H1 (cell line): ENCODE data around the gene TMEM209. TPM values are rescaled to one million over a fixed set of nuclear protein-coding genes. Genes with fewer than 3 reads are reported as not detected.
A peak's percentile ranks its signal among the peaks of the same experiment; 100 is the strongest.

Experiments
- CTCF ChIA-PET: fragments of 300-600 bp; sonication (Branson Sonifier 250); formaldehyde crosslinking; loops from one replicate; lab custom pipeline; 2021; ENCODE audit not compliant: partially characterized antibody; lab: Charles Lee
- POLR2A ChIA-PET: fragments of 300-600 bp; sonication (Branson Sonifier 250); formaldehyde crosslinking; loops from one replicate; lab custom pipeline; 2021; ENCODE audit warnings: inconsistent platforms; ENCODE audit not compliant: partially characterized antibody; lab: Charles Lee
- DNase-seq, 2 experiments: peaks; one replicate each; pipeline versions ENCODE4 v3.0.0 to v3.0.0-alpha.2; 2010 to 2022; ENCODE audit warnings: low spot score in 2 of 2, low read depth in 1 of 2, mixed read lengths in 1 of 2
- FAIRE-seq: peaks from 2 replicates; lab custom pipeline; 2011; peaks lifted over from hg19 to GRCh38; lab: Jason Lieb, UNC
- H2AFZ ChIP-seq: 2 replicates; pipeline ENCODE4 v1.8.1; 2012; ENCODE audit warnings: low read length, inconsistent platforms
- H2AK5ac ChIP-seq: 2 replicates; pipeline ENCODE4 v1.6.1; 2013; ENCODE audit warnings: low read depth, low read length
- H2BK120ac ChIP-seq: replicated peaks from 2 replicates; pipeline ENCODE3; 2013; ENCODE audit warnings: low read depth, low read length, inconsistent platforms
- H2BK12ac ChIP-seq: 2 replicates; pipeline ENCODE4 v1.6.1; 2013; ENCODE audit warnings: low read depth, low read length
- H2BK15ac ChIP-seq: 2 replicates; pipeline ENCODE4 v1.6.1; 2013; ENCODE audit warnings: low read length
- H2BK20ac ChIP-seq: 2 replicates; pipeline ENCODE4 v1.6.1; 2013; ENCODE audit warnings: low read length
- H2BK5ac ChIP-seq: 2 replicates; pipeline ENCODE4 v1.6.1; 2013; ENCODE audit warnings: low read depth, low read length
- H3K14ac ChIP-seq: 2 replicates; pipeline ENCODE4 v1.6.1; 2013; ENCODE audit warnings: inconsistent platforms; ENCODE audit not compliant: insufficient read length
- H3K18ac ChIP-seq: 2 replicates; pipeline ENCODE4 v1.6.1; 2013; ENCODE audit warnings: low read length; ENCODE audit errors: extremely low read depth
- H3K23ac ChIP-seq: 2 replicates; pipeline ENCODE4 v1.6.1; 2013; ENCODE audit warnings: inconsistent platforms; ENCODE audit not compliant: insufficient read length
- H3K23me2 ChIP-seq: 2 replicates; pipeline ENCODE4 v1.6.1; 2013; ENCODE audit warnings: low read depth, low read length
- H3K27ac ChIP-seq: 2 replicates; pipeline ENCODE4 v1.6.1; 2011; ENCODE audit warnings: low read depth, low read length, inconsistent platforms
- H3K27me3 ChIP-seq, 4 experiments: replicated peaks in 1 of 4; 1 replicate in 1 of 4; 2 replicates in 3 of 4; pipeline versions ENCODE4 v1.6.1 to v1.8.1; 2011 to 2013; ENCODE audit warnings: low read length in 3 of 4, mild to moderate bottlenecking in 3 of 4, inconsistent platforms in 2 of 4, mixed read lengths in 2 of 4, moderate library complexity in 1 of 4; ENCODE audit not compliant: control insufficient read depth in 3 of 4, insufficient read depth in 3 of 4; ENCODE audit errors: extremely low read depth in 1 of 4
- H3K36me3 ChIP-seq, 4 experiments: 2 replicates each; pipeline versions ENCODE4 v1.6.1 to v1.8.1; 2011 to 2013; ENCODE audit warnings: mild to moderate bottlenecking in 4 of 4, low read length in 3 of 4, moderate library complexity in 2 of 4, control low read depth in 1 of 4, inconsistent platforms in 1 of 4; ENCODE audit not compliant: insufficient read depth in 4 of 4, control insufficient read depth in 2 of 4
- H3K4ac ChIP-seq: replicated peaks from 2 replicates; pipeline ENCODE3; 2013; ENCODE audit warnings: low read length, low read depth, mixed read lengths, inconsistent platforms; ENCODE audit not compliant: insufficient read length
- H3K4me1 ChIP-seq, 4 experiments: replicated peaks in 1 of 4; 1 replicate in 1 of 4; 2 replicates in 3 of 4; pipeline versions ENCODE4 v1.6.1 to v1.8.1; 2011 to 2013; ENCODE audit warnings: low read length in 3 of 4, inconsistent platforms in 2 of 4, mixed read lengths in 1 of 4; ENCODE audit not compliant: insufficient read depth in 4 of 4, control insufficient read depth in 3 of 4
- H3K4me2 ChIP-seq, 2 experiments: 2 replicates each; pipeline versions ENCODE4 v1.6.1 to v1.8.1; 2011 to 2013; ENCODE audit warnings: low read depth in 2 of 2, low read length in 2 of 2, control low read depth in 1 of 2, inconsistent platforms in 1 of 2, mild to moderate bottlenecking in 1 of 2; ENCODE audit not compliant: insufficient read depth in 1 of 2
- H3K4me3 ChIP-seq, 4 experiments: fragments of 200-600, 300-600 bp in 1 of 4; sonication (generic), shearing (Covaris generic), sonication (Bioruptor Twin) in 1 of 4; 2 replicates each; pipeline versions ENCODE4 v1.5.1 to v1.8.1; 2011 to 2016; ENCODE audit warnings: low read length in 4 of 4, low read depth in 3 of 4, control low read depth in 2 of 4, inconsistent platforms in 2 of 4, mild to moderate bottlenecking in 2 of 4, mixed read lengths in 1 of 4, moderate library complexity in 1 of 4; ENCODE audit not compliant: insufficient read depth in 2 of 4; ENCODE audit errors: extremely low read depth in 1 of 4
- H3K56ac ChIP-seq: replicated peaks from 2 replicates; pipeline ENCODE3; 2013; ENCODE audit warnings: low read depth, mild to moderate bottlenecking, mixed read lengths, low read length, inconsistent platforms; ENCODE audit not compliant: insufficient read length
- H3K79me1 ChIP-seq: 2 replicates; pipeline ENCODE4 v1.6.1; 2013; ENCODE audit warnings: low read depth, low read length, control low read depth
- H3K79me2 ChIP-seq, 2 experiments: 2 replicates each; pipeline versions ENCODE4 v1.6.1 to v1.8.1; 2012 to 2013; ENCODE audit warnings: low read length in 2 of 2, mild to moderate bottlenecking in 2 of 2, inconsistent platforms in 1 of 2; ENCODE audit not compliant: insufficient read depth in 2 of 2, control insufficient read depth in 1 of 2
- H3K9ac ChIP-seq, 4 experiments: replicated peaks in 1 of 4; 1 replicate in 1 of 4; 2 replicates in 3 of 4; pipeline versions ENCODE4 v1.6.1 to v1.8.1; 2011 to 2013; ENCODE audit warnings: low read depth in 3 of 4, low read length in 3 of 4, control low read depth in 2 of 4, mild to moderate bottlenecking in 2 of 4, moderate library complexity in 2 of 4, inconsistent platforms in 1 of 4; ENCODE audit errors: extremely low read depth in 1 of 4
- H3K9me3 ChIP-seq, 2 experiments: 2 replicates each; pipeline versions ENCODE4 v1.6.1 to v1.8.1; 2012 to 2013; ENCODE audit warnings: mild to moderate bottlenecking in 2 of 2, moderate library complexity in 2 of 2, control low read depth in 1 of 2, inconsistent platforms in 1 of 2, low read depth in 1 of 2, low read length in 1 of 2, mixed read lengths in 1 of 2; ENCODE audit not compliant: insufficient read depth in 2 of 2
- H4K20me1 ChIP-seq, 2 experiments: replicated peaks in 1 of 2; 2 replicates each; pipeline versions ENCODE3 to v1.8.1; 2011 to 2013; ENCODE audit warnings: inconsistent platforms in 2 of 2, low read length in 2 of 2, mild to moderate bottlenecking in 1 of 2; ENCODE audit not compliant: insufficient read depth in 2 of 2, control insufficient read depth in 1 of 2
- H4K5ac ChIP-seq: 2 replicates; pipeline ENCODE4 v1.6.1; 2013; ENCODE audit warnings: low read length, low read depth, mixed read lengths, inconsistent platforms; ENCODE audit not compliant: insufficient read length
- H4K8ac ChIP-seq: 2 replicates; pipeline ENCODE4 v1.8.0; 2013; ENCODE audit warnings: mild to moderate bottlenecking, moderate library complexity, low read length, inconsistent platforms; ENCODE audit not compliant: insufficient read depth; ENCODE audit errors: extremely low read depth
- H4K91ac ChIP-seq: replicated peaks from 2 replicates; pipeline ENCODE3; 2013; ENCODE audit warnings: low read length, mixed read lengths, inconsistent platforms; ENCODE audit not compliant: insufficient read length
- BCL11A ChIP-seq, 2 experiments: IDR thresholded peaks; one replicate each; pipeline ENCODE4 v1.6.1; 2011; ENCODE audit warnings: low read depth in 2 of 2, low read length in 2 of 2, mild to moderate bottlenecking in 2 of 2
- BRCA1 ChIP-seq: IDR thresholded peaks from 2 replicates; pipeline ENCODE4 v1.6.1; 2012; ENCODE audit warnings: low read depth, low read length, improper control_type of control experiment
- CBX8 ChIP-seq: fragments of 300-800, 300-1000 bp; sonication (generic); IDR thresholded peaks from 2 replicates; pipeline ENCODE4 v1.7.1; 2016; ENCODE audit warnings: low read depth, low read length, borderline replicate concordance
- EGR1 ChIP-seq: IDR thresholded peaks from 2 replicates; pipeline ENCODE4 v1.6.1; 2011; ENCODE audit warnings: low read depth, low read length, borderline replicate concordance
- GABPA ChIP-seq: IDR thresholded peaks from 2 replicates; pipeline ENCODE4 v1.6.1; 2011; ENCODE audit warnings: mild to moderate bottlenecking, low read length, moderate library complexity, borderline replicate concordance; ENCODE audit not compliant: insufficient read depth
- MAFK ChIP-seq: IDR thresholded peaks from 2 replicates; pipeline ENCODE4 v1.6.1; 2012; ENCODE audit warnings: low read depth, mild to moderate bottlenecking, improper control_type of control experiment, low read length
- POU5F1 ChIP-seq: IDR thresholded peaks from 2 replicates; pipeline ENCODE4 v1.6.1; 2011; ENCODE audit warnings: low read depth, mild to moderate bottlenecking, low read length, moderate library complexity
- TEAD4 ChIP-seq: IDR thresholded peaks from 2 replicates; pipeline ENCODE4 v1.6.1; 2012; ENCODE audit warnings: low read depth, low read length, inconsistent platforms, mixed read lengths
- USF2 ChIP-seq: IDR thresholded peaks from 2 replicates; pipeline ENCODE4 v1.6.1; 2011; ENCODE audit warnings: low read length, improper control_type of control experiment
- ZNF274 ChIP-seq: IDR thresholded peaks from 2 replicates; pipeline ENCODE4 v1.7.0; 2012; ENCODE audit warnings: low read length, borderline replicate concordance; ENCODE audit errors: extremely low read depth
- WGBS, 2 experiments: shearing (Covaris generic) in 1 of 2; methylation state at CpG; one replicate each; pipeline versions ENCODE4 v1.1.6 to v1.1.7; 2013 to 2015; ENCODE audit warnings: low lambda C conversion rate in 2 of 2, mixed read lengths in 2 of 2, inconsistent platforms in 1 of 2, low coverage in 1 of 2, missing lambda C conversion rate in 1 of 2; ENCODE audit not compliant: insufficient replicate concordance in 2 of 2, insufficient coverage in 1 of 2, insufficient read length in 1 of 2; ENCODE audit errors: extremely low coverage in 1 of 2, missing lambda C conversion rate in 1 of 2; 5-methylcytosine and 5-hydroxymethylcytosine counted together
- polyA plus RNA-seq, 7 experiments: library from polyadenylated mRNA; depleted of rRNA in 3 of 7; stranded (reverse) in 5 of 7; unstranded in 2 of 7; fragments of >200 nt in 5 of 7; fragments of 200-250 nt in 2 of 7; gene quantifications; 1 replicate in 5 of 7; 2 replicates in 1 of 7; 4 replicates in 1 of 7; pipeline versions ENCODE4 v1.2.1 to v1.2.3, GENCODE V29; 2011 to 2013; ENCODE audit warnings: missing spikeins in 2 of 7, mixed read lengths in 2 of 7
- total RNA-seq: library from RNA; stranded (reverse); fragmentation: NEBNext Ultra II Directional; extraction: Animal tissue kit (Norgen Biotek cat#: 25700); gene quantifications from 2 replicates; pipeline ENCODE4 v1.2.1, GENCODE V29; 2021

Gene TMEM209
- total and polyA plus RNA-seq, 2 of the 8 experiments (the other 6 are each of a cell fraction or from before 2014, with no cell fraction given) = 28.5 to 30.5 TPM

DNA sequence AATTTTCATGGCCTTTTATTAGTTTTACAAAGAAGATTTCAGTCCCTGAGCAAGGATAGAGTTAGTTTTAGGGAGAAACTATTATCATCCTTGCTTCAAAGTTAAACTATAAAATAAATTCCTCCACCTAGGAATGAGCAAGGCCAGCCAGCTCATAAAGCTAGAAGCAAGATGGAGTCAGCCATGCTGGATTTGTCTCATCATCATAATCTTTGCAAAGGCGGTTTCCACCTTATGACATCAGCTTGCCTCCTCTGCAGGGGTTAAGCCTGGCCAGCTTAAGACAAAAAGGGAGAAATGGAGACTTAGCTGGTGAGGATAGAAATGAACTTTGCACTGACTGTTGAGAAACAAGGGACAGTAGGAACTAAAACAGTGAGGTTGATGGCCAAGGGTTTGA is 21.1 kb upstream of the TMEM209 start:
- Histone ChIP-seq H2AK5ac (no peak overlapping the region), H2BK20ac (no peak overlapping the region; the same call in 1 of the 2 replicates), H3K56ac (no peak overlapping the region), H3K27ac (no peak overlapping the region), H3K14ac (no peak overlapping the region), H3K36me3 (no peaks in the 10 kb centered on the region), H2BK12ac (no peak overlapping the region), H3K27me3 (no peaks in the 10 kb centered on the region), H2BK120ac (no peak overlapping the region), H4K5ac (no peak overlapping the region), H3K9ac (no peak overlapping the region), H3K4me2 (no peak overlapping the region), H4K20me1 (no peaks in the 10 kb centered on the region), H2AFZ (peak overlapping the region; percentile 36; the same call in 1 of the 2 replicates), H2BK15ac (no peak overlapping the region), H3K4me3 (no peak overlapping the region), H3K79me1 (no peaks in the 10 kb centered on the region), H3K23me2 (no peaks in the 10 kb centered on the region), H3K18ac (no peak overlapping the region; the same call in 1 of the 2 replicates), H3K9me3 (no peaks in the 10 kb centered on the region; a peak in 1 of 4 replicates), H4K8ac (no peak overlapping the region), H2BK5ac (no peak overlapping the region), H3K4me1 (peaks cover 0 to 4% (median under 1%) of the 10 kb centered on the region in 4 experiments; a peak in 1 of 7 replicates), H3K79me2 (no peaks in the 10 kb centered on the region), H4K91ac (no peak overlapping the region), H3K4ac (no peak overlapping the region), H3K23ac (no peak overlapping the region)
- FAIRE-seq (no peak), DNase-seq (no peak)
- WGBS, 2 experiments = 92% methylated on average over 1 of the region's 1 CpG; no CpG with 5 or more reads in 1 of the 2 experiments
- CTCF ChIA-PET = interaction anchor here (0.7 to 1.3 kb wide), 4 partner anchors 10 to 76 kb away, joined by 3 to 4 read pairs (median 3); no protein-coding TSS in a partner anchor
- TF ChIP-seq POU5F1 (no peak), EGR1 (no peak), TEAD4 (no peak), BCL11A (IDR thresholded peaks at IDR 0.05; ENCODE audit: low read depth in 2 of 2, low read length in 2 of 2) (no peak), GABPA (no peak), MAFK (no peak), BRCA1 (no peak), ZNF274 (no peak), USF2 (no peak), CBX8 (no peak)
- POLR2A ChIA-PET = no interaction called here
